Tibial artery (tissue), 4 donors: Measurements from ENCODE around the gene HSF5.

Experiments
- DNase-seq, 2 donors: peaks; one replicate each; pipeline ENCODE4 v3.0.0-alpha.2; 2019
- H3K27ac ChIP-seq, 2 donors: fragments of 200-600 bp; sonication (generic) in 1 of 2; 1 replicate in 1 of 2; 2 replicates in 1 of 2; pipeline ENCODE4 v1.5.1; 2018 to 2019; ENCODE audit warnings: mild to moderate bottlenecking in 1 of 2
- H3K27me3 ChIP-seq, 2 donors: fragments of 200-600 bp; sonication (generic) in 1 of 2; one replicate each; pipeline versions ENCODE4 v1.5.1 to v1.6.0; 2016 to 2019
- H3K36me3 ChIP-seq, 3 donors: fragments of 200-600 bp; sonication (generic) in 2 of 3; one replicate each; pipeline ENCODE4 v1.5.1; 2016 to 2019; ENCODE audit warnings: mild to moderate bottlenecking in 2 of 3
- H3K4me1 ChIP-seq, 4 donors: fragments of 200-600 bp; sonication (generic) in 2 of 4; 1 replicate in 3 of 4; 2 replicates in 1 of 4; pipeline ENCODE4 v1.5.1; 2016 to 2019
- H3K4me3 ChIP-seq, 2 donors: fragments of 200-600 bp; sonication (generic) in 1 of 2; 1 replicate in 1 of 2; 2 replicates in 1 of 2; pipeline ENCODE4 v1.5.1; 2018 to 2019; ENCODE audit warnings: mild to moderate bottlenecking in 2 of 2
- H3K9me3 ChIP-seq, 3 donors: fragments of 200-600 bp; sonication (generic) in 1 of 3; one replicate each; pipeline ENCODE4 v1.5.1; 2016 to 2019
- CTCF ChIP-seq, 2 experiments: fragments of 200-600 bp in 1 of 2; fragments of 450-650 bp in 1 of 2; IDR thresholded peaks; one replicate each; pipeline ENCODE4 v1.5.1; 2017 to 2019; ENCODE audit warnings: antibody characterized with exemption in 2 of 2, mild to moderate bottlenecking in 1 of 2, moderate library complexity in 1 of 2
- intact Hi-C: fragments of 100-400 bp; cut with DNase I; formaldehyde crosslinking; loops from one replicate; pipeline ENCODE4 v1.15.0; 2023; ENCODE audit warnings: low total_unique reads

The HSF5 gene

DNA sequence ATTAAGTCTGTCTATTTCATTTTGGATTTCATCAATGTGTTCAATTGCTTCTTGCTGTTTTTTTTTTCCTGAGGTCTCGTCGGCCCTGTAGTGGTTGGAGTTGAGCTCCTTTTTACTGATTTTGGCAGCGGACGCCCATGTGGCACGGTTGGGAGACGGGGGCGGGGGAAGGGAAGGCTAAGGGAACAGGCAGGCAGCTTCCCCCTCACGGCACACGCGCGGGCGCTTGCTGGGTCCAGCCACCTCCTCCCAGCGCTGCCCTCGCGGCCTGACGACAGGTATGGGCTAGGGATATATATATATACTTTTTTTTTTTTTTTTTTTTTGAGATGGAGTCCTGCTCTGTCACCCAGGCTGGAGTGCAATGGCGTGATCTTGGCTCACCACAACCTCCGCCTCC lies 11.4 kb downstream of the HSF5 start:
- TF ChIP-seq CTCF (IDR thresholded peaks at IDR 0.05) = no peak

DNA sequence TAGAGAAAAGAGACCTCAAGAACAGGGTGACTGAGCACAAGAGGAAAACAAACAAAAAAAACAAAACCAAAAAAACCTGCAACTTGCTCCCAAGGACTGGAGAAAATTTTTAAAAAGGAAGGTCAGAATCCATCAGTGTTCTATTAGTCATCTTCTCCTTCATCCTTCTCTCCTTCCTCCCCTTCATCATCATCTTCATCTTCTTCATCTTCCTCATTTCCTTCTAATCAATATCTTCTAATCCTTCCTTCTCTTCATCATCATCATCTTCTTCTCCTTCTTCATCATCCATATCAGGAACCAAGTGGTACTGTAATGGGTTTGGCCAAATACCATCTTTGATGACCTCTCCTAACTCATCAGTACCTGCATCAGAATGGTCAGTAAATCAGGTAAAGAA lies 12.2 kb downstream of the HSF5 start:
- intact Hi-C loops = no loop called here
- H3K4me1 ChIP-seq = no peaks in the 10 kb centered on the region
- no peaks in the 10 kb centered on the region for H3K36me3 ChIP-seq
- DNase-seq = no peak
- H3K9me3 ChIP-seq = no peaks in the 10 kb centered on the region
- no peak overlapping the region for H3K4me3 ChIP-seq
- H3K27me3 ChIP-seq = no peaks in the 10 kb centered on the region
- no peak for TF ChIP-seq CTCF (IDR thresholded peaks at IDR 0.05)
- H3K27ac ChIP-seq = no peak overlapping the region

More for the DNA sequence above, 11.4 kb downstream of the HSF5 start:
- Histone ChIP-seq H3K27me3 (no peaks in the 10 kb centered on the region), H3K4me3 (no peak overlapping the region), H3K9me3 (no peaks in the 10 kb centered on the region), H3K36me3 (no peaks in the 10 kb centered on the region), H3K27ac (no peak overlapping the region), H3K4me1 (no peaks in the 10 kb centered on the region)
- no peak for DNase-seq
- intact Hi-C loops = no loop called here

DNA sequence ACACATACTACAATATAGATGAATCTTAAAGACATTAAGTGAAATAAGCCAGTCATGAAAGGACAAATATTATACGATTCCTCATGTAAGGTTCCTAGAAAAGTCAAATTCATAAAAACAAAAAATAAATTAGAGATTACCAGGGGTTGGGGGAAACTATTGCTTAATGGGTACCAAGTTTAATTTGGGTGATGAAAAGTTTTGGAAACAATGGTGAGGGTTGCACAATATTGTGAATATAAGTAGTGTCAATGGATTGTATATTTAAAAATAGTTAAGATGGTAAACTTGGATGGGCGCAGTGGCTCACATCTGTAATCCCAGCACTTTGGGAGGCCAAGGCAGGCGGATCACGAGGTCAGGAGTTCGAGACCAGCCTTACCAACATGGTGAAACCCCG lies 17.9 kb downstream of the HSF5 start:
- Histone ChIP-seq H3K27me3 (no peaks in the 10 kb centered on the region), H3K36me3 (no peaks in the 10 kb centered on the region), H3K4me1 (no peaks in the 10 kb centered on the region), H3K27ac (no peak overlapping the region), H3K4me3 (no peak overlapping the region), H3K9me3 (no peaks in the 10 kb centered on the region)
- intact Hi-C loops = no loop called here
- no peak for DNase-seq
- no peak for TF ChIP-seq CTCF (IDR thresholded peaks at IDR 0.05)

DNA sequence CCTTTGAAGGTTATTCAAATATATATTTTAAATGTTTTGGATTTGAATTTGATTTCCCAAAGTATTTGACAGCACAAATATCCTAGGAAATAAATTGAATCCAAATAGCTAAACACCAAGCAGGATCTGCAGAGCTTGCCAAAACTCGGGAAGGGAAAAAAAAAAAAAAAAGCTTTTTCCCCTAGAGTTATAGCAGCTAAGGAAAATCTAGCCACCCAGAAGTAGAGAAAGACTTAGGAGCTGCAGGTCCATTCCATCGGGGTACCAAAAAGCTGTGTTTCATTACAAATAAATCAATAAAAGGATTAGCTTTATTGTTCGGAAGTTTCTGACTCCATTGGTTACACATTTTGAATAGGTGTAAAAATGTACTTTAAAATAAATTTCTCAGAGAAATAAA lies 19.3 kb downstream of the HSF5 start:
- Histone ChIP-seq H3K27ac (no peak overlapping the region), H3K4me3 (no peak overlapping the region), H3K27me3 (no peaks in the 10 kb centered on the region), H3K36me3 (no peaks in the 10 kb centered on the region), H3K9me3 (no peaks in the 10 kb centered on the region), H3K4me1 (no peaks in the 10 kb centered on the region)
- DNase-seq = no peak
- intact Hi-C loops = no loop called here
- no peak for TF ChIP-seq CTCF (IDR thresholded peaks at IDR 0.05)

DNA sequence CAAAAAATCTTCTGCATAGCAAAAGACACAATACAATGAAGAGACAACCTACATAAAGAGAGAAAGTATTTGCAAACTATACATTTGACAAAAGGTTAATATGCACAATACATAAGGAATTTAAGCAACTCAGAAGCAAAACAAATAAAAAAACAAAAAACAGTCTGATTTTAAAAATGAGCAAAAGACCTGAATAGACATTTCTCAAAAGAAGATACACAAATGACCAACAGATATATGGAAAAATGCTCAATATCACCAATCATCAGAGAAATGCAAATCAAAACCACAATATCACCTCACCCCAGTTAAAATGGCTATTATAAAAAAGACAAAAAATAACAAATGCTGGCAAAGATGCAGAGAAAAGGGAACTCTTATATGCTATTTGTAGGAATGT lies 32.7 kb downstream of the HSF5 start:
- DNase-seq = no peak
- intact Hi-C loops = no loop called here
- no peak for TF ChIP-seq CTCF (IDR thresholded peaks at IDR 0.05)
- no peak overlapping the region for H3K27ac ChIP-seq
- no peaks in the 10 kb centered on the region for H3K27me3 ChIP-seq
- no peaks in the 10 kb centered on the region for H3K36me3 ChIP-seq
- no peaks in the 10 kb centered on the region for H3K4me1 ChIP-seq
- H3K9me3 ChIP-seq = no peaks in the 10 kb centered on the region
- no peak overlapping the region for H3K4me3 ChIP-seq

- Histone ChIP-seq H3K9me3 (no peaks in the 10 kb centered on the region), H3K27ac (no peak overlapping the region), H3K36me3 (no peaks in the 10 kb centered on the region), H3K4me1 (no peaks in the 10 kb centered on the region), H3K27me3 (no peaks in the 10 kb centered on the region), H3K4me3 (no peak overlapping the region)
- DNase-seq = no peak
- intact Hi-C loops = no loop called here
- TF ChIP-seq CTCF (IDR thresholded peaks at IDR 0.05) = no peak
Observed at GRCh38 chr17:58452738-58453137, 35.5 kb downstream of the HSF5 start.
